Glomerular endothelial cell (primary cell): ENCODE measurements around the gene CES3. TPM values are rescaled to one million over a fixed set of nuclear protein-coding genes. Genes with fewer than 3 reads are reported as not detected.

Experiments
- total RNA-seq: library from RNA; depleted of rRNA; stranded (reverse); fragments of >200 nt; gene quantifications from 2 replicates; pipeline ENCODE4 v1.2.3, GENCODE V29; 2015

Gene CES3
- total RNA-seq, 1 donor from 2014 or later: 0.06 TPM

Other genes starting within 250 kb of the CES3 start
- 98.3 and 147 TPM in 2 replicates for gene DYNC1LI2, start 209.7 kb upstream of the CES3 start, total RNA-seq
- gene TERB1, start 159.7 kb upstream of the CES3 start, total RNA-seq: not detected in 2 replicates
- gene NAE1, start 130.3 kb upstream of the CES3 start, total RNA-seq: 49.1 and 80.5 TPM in 2 replicates
- gene CA7, start 116.9 kb upstream of the CES3 start, total RNA-seq: not detected in 2 replicates
- 5.1 and 7.4 TPM in 2 replicates for gene PDP2, start 80.8 kb upstream of the CES3 start, total RNA-seq
- 0.05 TPM in 1 of 2 replicates, not detected in the other for gene CDH16, start 42.4 kb upstream of the CES3 start, total RNA-seq
- 7.2 and 9.3 TPM in 2 replicates for gene RRAD, start 35.7 kb upstream of the CES3 start, total RNA-seq
- 85.1 and 97.3 TPM in 2 replicates for gene CIAO2B, start 26.9 kb upstream of the CES3 start, total RNA-seq
- 32.6 and 39.3 TPM in 2 replicates for gene CES2, start 25.8 kb upstream of the CES3 start, total RNA-seq
- 0.53 and 2.6 TPM in 2 replicates for gene CES4A, start 27.3 kb downstream of the CES3 start, total RNA-seq
- gene CBFB, start 67.9 kb downstream of the CES3 start, total RNA-seq: 52.3 and 60.4 TPM in 2 replicates
- gene PHAF1, start 148.7 kb downstream of the CES3 start, total RNA-seq: 18.3 and 23.6 TPM in 2 replicates
- 0.73 and 5.3 TPM in 2 replicates for gene B3GNT9, start 189.7 kb downstream of the CES3 start, total RNA-seq
- gene TRADD, start 198.6 kb downstream of the CES3 start, total RNA-seq: 25.4 and 27.8 TPM in 2 replicates
- gene FBXL8, start 198.7 kb downstream of the CES3 start, total RNA-seq: 11.3 and 16.6 TPM in 2 replicates
- 2.9 and 4.8 TPM in 2 replicates for gene HSF4, start 203.5 kb downstream of the CES3 start, total RNA-seq
- 8.4 and 15.3 TPM in 2 replicates for gene NOL3, start 209.3 kb downstream of the CES3 start, total RNA-seq
- gene MATCAP1, start 222.7 kb downstream of the CES3 start, total RNA-seq: 20.1 and 25.3 TPM in 2 replicates
- 12.0 and 27.4 TPM in 2 replicates for gene EXOC3L1, start 228.9 kb downstream of the CES3 start, total RNA-seq
- 78.3 and 122 TPM in 2 replicates for gene E2F4, start 230.9 kb downstream of the CES3 start, total RNA-seq
- 0.53 and 2.0 TPM in 2 replicates for gene ELMO3, start 237.9 kb downstream of the CES3 start, total RNA-seq